Colonic mucosa (tissue), 4 donors: ENCODE results near the gene ULBP1. TPM values are rescaled to one million over a fixed set of nuclear protein-coding genes. Genes with fewer than 3 reads are reported as not detected.
"Not testable (repeated sequence)": the region's sequence is repeated elsewhere in the genome, so short reads cannot be mapped to it uniquely, and the experiment has no call there.

Experiments used
- DNase-seq: peaks from one replicate; pipeline ENCODE4 v3.0.0-alpha.2; 2020
- H3K27ac ChIP-seq: fragments of 200-600 bp; one replicate; pipeline ENCODE4 v1.8.0; 2021
- H3K27me3 ChIP-seq: fragments of 200-600 bp; one replicate; pipeline ENCODE4 v1.8.0; 2021
- H3K36me3 ChIP-seq: fragments of 200-600 bp; one replicate; pipeline ENCODE4 v1.8.0; 2021
- H3K4me1 ChIP-seq: fragments of 200-600 bp; one replicate; pipeline ENCODE4 v1.8.0; 2021; ENCODE audit warnings: mild to moderate bottlenecking
- H3K4me3 ChIP-seq: fragments of 200-600 bp; one replicate; pipeline ENCODE4 v1.8.0; 2021
- H3K9ac ChIP-seq, 2 donors: one replicate each; pipeline ENCODE4 v1.7.0; 2013; ENCODE audit warnings: control low read depth in 2 of 2, low read depth in 2 of 2, low read length in 2 of 2
- H3K9me3 ChIP-seq: fragments of 200-600 bp; one replicate; pipeline ENCODE4 v1.8.0; 2021
- CTCF ChIP-seq: fragments of 200-600 bp; IDR thresholded peaks from one replicate; pipeline ENCODE4 v1.8.0; 2022; ENCODE audit warnings: antibody characterized with exemption, mild to moderate bottlenecking
- intact Hi-C: fragments of 100-400 bp; cut with DNase I; formaldehyde crosslinking; loops from one replicate; pipeline ENCODE4 v1.14.1; 2022
- total RNA-seq, 2 donors: library from RNA; stranded (reverse); fragmentation: NEBNext Ultra II Directional in 1 of 2; extraction: Animal tissue kit (Norgen Biotek cat#: 25700) in 1 of 2; gene quantifications; one replicate each; pipeline ENCODE4 v1.2.1, GENCODE V29; 2021
- donor health status: healthy.
- donor health status: DM: no; HTN: no; CAD: no.
- donor health status: DM: no; HTN: no; CAD: no.

Gene ULBP1
- total RNA-seq, 2 donors from 2014 or later = not detected

- no peak for TF ChIP-seq CTCF
- intact Hi-C loops = no loop called here
- peak; percentile 31 for DNase-seq
- Histone ChIP-seq H3K36me3 (no peaks in the 10 kb centered on the region), H3K4me3 (peak overlapping the region; percentile 45), H3K27ac (no peak overlapping the region), H3K9ac (no peak overlapping the region), H3K4me1 (no peaks in the 10 kb centered on the region), H3K27me3 (peaks cover 44% of the 10 kb centered on the region), H3K9me3 (no peaks in the 10 kb centered on the region)
These were observed 606 bp upstream of the ULBP1 start for GRCh38 chr6:149963212-149963461.

- peak overlapping the region; percentile 45 for H3K4me3 ChIP-seq
- intact Hi-C loops = no loop called here
- peak overlapping the region in 1 of 2 donors; percentile 53 for H3K9ac ChIP-seq
- peaks cover 44% of the 10 kb centered on the region for H3K27me3 ChIP-seq
- no peak overlapping the region for H3K27ac ChIP-seq
- no peaks in the 10 kb centered on the region for H3K36me3 ChIP-seq
- peak; percentile 19 for DNase-seq
- no peak for TF ChIP-seq CTCF
- H3K9me3 ChIP-seq = no peaks in the 10 kb centered on the region
- H3K4me1 ChIP-seq = no peaks in the 10 kb centered on the region
These were observed 808 bp downstream of the ULBP1 start for GRCh38 chr6:149964308-149965193.

- Histone ChIP-seq H3K9me3 (no peaks in the 10 kb centered on the region), H3K4me3 (peak overlapping the region; percentile 45), H3K27me3 (peaks cover 44% of the 10 kb centered on the region), H3K36me3 (no peaks in the 10 kb centered on the region), H3K9ac (no peak overlapping the region), H3K4me1 (no peaks in the 10 kb centered on the region), H3K27ac (no peak overlapping the region)
- DNase-seq = no peak
- intact Hi-C loops = no loop called here
- no peak for TF ChIP-seq CTCF
These were observed 1.7 kb downstream of the ULBP1 start for GRCh38 chr6:149965194-149966020.

- not testable (repeated sequence) for DNase-seq
These were observed 2.6 kb downstream of the ULBP1 start for GRCh38 chr6:149966319-149966718.

GRCh38 chr6:149967591-149967990 is 3.8 kb downstream of the ULBP1 start:
- Histone ChIP-seq H3K9ac (no peak overlapping the region), H3K4me3 (no peak overlapping the region), H3K27ac (no peak overlapping the region), H3K36me3 (no peaks in the 10 kb centered on the region), H3K9me3 (no peaks in the 10 kb centered on the region), H3K4me1 (no peaks in the 10 kb centered on the region), H3K27me3 (peaks cover 40% of the 10 kb centered on the region)
- TF ChIP-seq CTCF = no peak
- no peak for DNase-seq
- intact Hi-C loops = no loop called here

More at GRCh38 chr6:149966319-149966718, 2.6 kb downstream of the ULBP1 start:
- H3K9me3 ChIP-seq, H3K4me3 ChIP-seq, H3K9ac ChIP-seq, H3K27ac ChIP-seq, intact Hi-C loops, H3K4me1 ChIP-seq, H3K36me3 ChIP-seq: not testable (repeated sequence)
- peaks cover 44% of the 10 kb centered on the region for H3K27me3 ChIP-seq

GRCh38 chr6:149967999-149968398 is 4.3 kb downstream of the ULBP1 start:
- intact Hi-C loops = not testable (repeated sequence)

GRCh38 chr6:149968909-149969308 is 5.2 kb downstream of the ULBP1 start:
- DNase-seq, H3K4me3 ChIP-seq, H3K9ac ChIP-seq, H3K27ac ChIP-seq, intact Hi-C loops, H3K4me1 ChIP-seq, H3K9me3 ChIP-seq, H3K36me3 ChIP-seq: not testable (repeated sequence)
- peaks cover 28% of the 10 kb centered on the region for H3K27me3 ChIP-seq

More at GRCh38 chr6:149967999-149968398, 4.3 kb downstream of the ULBP1 start:
- not testable (repeated sequence) for H3K27ac ChIP-seq, H3K9me3 ChIP-seq, H3K9ac ChIP-seq, H3K36me3 ChIP-seq, DNase-seq, H3K4me1 ChIP-seq, H3K4me3 ChIP-seq
- peaks cover 37% of the 10 kb centered on the region for H3K27me3 ChIP-seq
